Kidney epithelial cell (primary cell): ENCODE measurements around the gene AFF2. TPM values are rescaled to one million over a fixed set of nuclear protein-coding genes. Genes with fewer than 3 reads are reported as not detected.

Experiments used
- DNase-seq: peaks from one replicate; pipeline ENCODE4 v3.0.0-alpha.2; 2010; ENCODE audit warnings: low read depth
- H3K27me3 ChIP-seq: 2 replicates; pipeline ENCODE4 v1.6.0; 2011; ENCODE audit warnings: low read length; ENCODE audit not compliant: control insufficient read depth, insufficient read depth
- H3K36me3 ChIP-seq: 2 replicates; pipeline ENCODE4 v1.5.1; 2011; ENCODE audit warnings: low read length; ENCODE audit not compliant: control insufficient read depth, insufficient read depth
- H3K4me3 ChIP-seq: 2 replicates; pipeline ENCODE4 v1.5.1; 2011; ENCODE audit warnings: low read depth, mild to moderate bottlenecking, control low read depth, low read length
- CTCF ChIP-seq: IDR thresholded peaks from 2 replicates; pipeline ENCODE4 v1.5.1; 2011; ENCODE audit warnings: mild to moderate bottlenecking, moderate library complexity, low read length, control low read depth, inconsistent platforms; ENCODE audit not compliant: insufficient read depth, poor library complexity, severe bottlenecking
- total RNA-seq: library from RNA; depleted of rRNA; stranded (reverse); fragments of >200 nt; gene quantifications from 2 replicates; pipeline ENCODE4 v1.2.3, GENCODE V29; 2015

The AFF2 gene
- total RNA-seq, 1 donor from 2014 or later = 1.3 TPM

GRCh38 chrX:148593146-148593545 is 92.7 kb downstream of the AFF2 start:
- DNase-seq = no peak
- TF ChIP-seq CTCF = no peak
- no peaks in the 10 kb centered on the region for H3K36me3 ChIP-seq
- H3K4me3 ChIP-seq = no peak overlapping the region
- no peaks in the 10 kb centered on the region for H3K27me3 ChIP-seq

- no peak for DNase-seq
- Histone ChIP-seq H3K36me3 (no peaks in the 10 kb centered on the region), H3K27me3 (no peaks in the 10 kb centered on the region), H3K4me3 (no peak overlapping the region)
- TF ChIP-seq CTCF = no peak
Observed at GRCh38 chrX:148593987-148594386, 93.6 kb downstream of the AFF2 start.

- Histone ChIP-seq H3K27me3 (no peaks in the 10 kb centered on the region), H3K36me3 (no peaks in the 10 kb centered on the region), H3K4me3 (no peak overlapping the region)
- TF ChIP-seq CTCF = no peak
- no peak for DNase-seq
Observed at GRCh38 chrX:148599404-148599803, 99.0 kb downstream of the AFF2 start.

- TF ChIP-seq CTCF = no peak
- no peak for DNase-seq
- Histone ChIP-seq H3K4me3 (no peak overlapping the region), H3K27me3 (no peaks in the 10 kb centered on the region), H3K36me3 (no peaks in the 10 kb centered on the region)
Observed at GRCh38 chrX:148600131-148600530, 99.7 kb downstream of the AFF2 start.

- no peaks in the 10 kb centered on the region for H3K27me3 ChIP-seq
- no peak overlapping the region for H3K4me3 ChIP-seq
- TF ChIP-seq CTCF = no peak
- DNase-seq = no peak
- no peaks in the 10 kb centered on the region for H3K36me3 ChIP-seq
Observed at GRCh38 chrX:148600581-148600980, 100.2 kb downstream of the AFF2 start.

- DNase-seq = no peak
- H3K27me3 ChIP-seq = no peaks in the 10 kb centered on the region
- TF ChIP-seq CTCF = peak; percentile 1
- H3K4me3 ChIP-seq = no peak overlapping the region
- no peaks in the 10 kb centered on the region for H3K36me3 ChIP-seq
Observed at GRCh38 chrX:148601034-148601433, 100.6 kb downstream of the AFF2 start.
